Measurements from ENCODE around the gene SPI1. TPM values are rescaled to one million over a fixed set of nuclear protein-coding genes. Genes with fewer than 3 reads are reported as not detected.

SPI1 gene
- total and polyA plus RNA-seq, 4 experiments from 2014 or later, result 0.28 to 5.0 (median 4.8) TPM; not detected in 1

GRCh38 chr11:47392546-47393162, 14.3 kb upstream of the SPI1 start:
- Histone ChIP-seq H3K4me1 (ENCODE audit: insufficient read depth, low read length) (peaks cover 62% of the 10 kb centered on the region), H3K9me3 (ENCODE audit: control insufficient read depth in 1 of 2, low read length in 2 of 2) (no peaks in the 10 kb centered on the region), H3K4me3 (ENCODE audit: low read length in 2 of 2) (no peak overlapping the region), H3K36me3 (ENCODE audit: insufficient read depth, low read length) (no peaks in the 10 kb centered on the region), H3K27me3 (ENCODE audit: insufficient read depth, low read length) (no peaks in the 10 kb centered on the region), H3K27ac (ENCODE audit: low read depth, low read length) (no peak overlapping the region)
- Mint-ChIP-seq H3K27me3 (no peaks in the 10 kb centered on the region), H3K9me3 (peaks cover 0 to 2% (median 0%) of the 10 kb centered on the region in 8 donors), H3K27ac (peak overlapping the region in 1 of 7 donors; percentile 47), H3K36me3 (no peaks in the 10 kb centered on the region), H3K4me3 (no peak overlapping the region), H3K4me1 (peaks cover 18 to 73% (median 43%) of the 10 kb centered on the region in 4 donors)
- DNase-seq, result no peak
- CTCF ChIA-PET (ENCODE audit: partially characterized antibody), result interaction anchor here (1.0 to 9.6 kb wide), 7 partner anchors 9 to 62 kb away, joined by 3 to 116 read pairs (median 4); partner anchors contain the start of gene SLC39A13
- POLR2A ChIA-PET (ENCODE audit: partially characterized antibody), result interaction anchor here (0.6 to 6.8 kb wide), 4 partner anchors 16 to 193 kb away, joined by 3 to 86 read pairs (median 5); partner anchors contain the start of genes DDB2 and SLC39A13
- intact Hi-C loops (cut with micrococcal nuclease), result no loop called here

GRCh38 chr11:47391711-47392432, 13.5 kb upstream of the SPI1 start:
- no peaks in the 10 kb centered on the region for H3K27me3 Mint-ChIP-seq
- CTCF ChIA-PET (ENCODE audit: partially characterized antibody), result interaction anchor here (0.7 to 9.6 kb wide), 6 partner anchors 9 to 251 kb away, joined by 3 to 116 read pairs (median 4); partner anchors contain the start of gene SLC39A13
- peak overlapping the region in 2 of 7 donors; percentile 68 for H3K27ac Mint-ChIP-seq
- Histone ChIP-seq H3K4me1 (ENCODE audit: insufficient read depth, low read length) (peaks cover 62% of the 10 kb centered on the region), H3K4me3 (ENCODE audit: low read length in 2 of 2) (no peak overlapping the region), H3K9me3 (ENCODE audit: control insufficient read depth in 1 of 2, low read length in 2 of 2) (no peaks in the 10 kb centered on the region), H3K27me3 (ENCODE audit: insufficient read depth, low read length) (no peaks in the 10 kb centered on the region), H3K36me3 (ENCODE audit: insufficient read depth, low read length) (no peaks in the 10 kb centered on the region), H3K27ac (ENCODE audit: low read depth, low read length) (no peak overlapping the region)
- DNase-seq, result no peak
- peaks cover 0 to 2% (median 0%) of the 10 kb centered on the region in 8 donors for H3K9me3 Mint-ChIP-seq
- H3K4me1 Mint-ChIP-seq, result peaks cover 16 to 69% (median 39%) of the 10 kb centered on the region in 4 donors
- POLR2A ChIA-PET (ENCODE audit: partially characterized antibody), result interaction anchor here (0.6 to 6.8 kb wide), 5 partner anchors 17 to 245 kb away, joined by 3 to 86 read pairs (median 3); partner anchors contain the start of genes DDB2 and SLC39A13
- H3K4me3 Mint-ChIP-seq, result peak overlapping the region in 1 of 8 donors; percentile 30
- intact Hi-C loops (cut with micrococcal nuclease), result no loop called here
- H3K36me3 Mint-ChIP-seq, result no peaks in the 10 kb centered on the region

GRCh38 chr11:47391077-47391583, 12.8 kb upstream of the SPI1 start:
- CTCF ChIA-PET (ENCODE audit: partially characterized antibody), result interaction anchor here (1.5 to 9.6 kb wide), 3 partner anchors 8 to 20 kb away, joined by 3 to 116 read pairs (median 70); partner anchors contain the start of gene SLC39A13
- no peaks in the 10 kb centered on the region for H3K27me3 Mint-ChIP-seq
- Histone ChIP-seq H3K9me3 (ENCODE audit: control insufficient read depth in 1 of 2, low read length in 2 of 2) (no peaks in the 10 kb centered on the region), H3K4me1 (ENCODE audit: insufficient read depth, low read length) (peaks cover 60% of the 10 kb centered on the region), H3K27ac (ENCODE audit: low read depth, low read length) (no peak overlapping the region), H3K27me3 (ENCODE audit: insufficient read depth, low read length) (no peaks in the 10 kb centered on the region), H3K4me3 (ENCODE audit: low read length in 2 of 2) (no peak overlapping the region), H3K36me3 (ENCODE audit: insufficient read depth, low read length) (no peaks in the 10 kb centered on the region)
- peaks cover 0 to 2% (median 0%) of the 10 kb centered on the region in 8 donors for H3K9me3 Mint-ChIP-seq
- peaks cover 16 to 69% (median 39%) of the 10 kb centered on the region in 4 donors for H3K4me1 Mint-ChIP-seq
- no peaks in the 10 kb centered on the region for H3K36me3 Mint-ChIP-seq
- POLR2A ChIA-PET (ENCODE audit: partially characterized antibody), result interaction anchor here (3.6 to 6.8 kb wide), 2 partner anchors 9 to 18 kb away, joined by 31 to 86 read pairs; partner anchors contain the start of gene SLC39A13
- peak overlapping the region in 4 of 7 donors; percentile 29 to 68 (median 54) for H3K27ac Mint-ChIP-seq
- peak overlapping the region in 1 of 8 donors; percentile 39 for H3K4me3 Mint-ChIP-seq
- intact Hi-C loops (cut with micrococcal nuclease), result no loop called here
- no peak for DNase-seq

- intact Hi-C loops (cut with micrococcal nuclease), result no loop called here
- Mint-ChIP-seq H3K4me1 (peaks cover 15 to 64% (median 33%) of the 10 kb centered on the region in 4 donors), H3K9me3 (peaks cover 0 to 2% (median 0%) of the 10 kb centered on the region in 8 donors), H3K27ac (peak overlapping the region in 2 of 7 donors; percentile 52 to 56), H3K36me3 (no peaks in the 10 kb centered on the region), H3K27me3 (no peaks in the 10 kb centered on the region), H3K4me3 (peak overlapping the region in 1 of 8 donors; percentile 12)
- Histone ChIP-seq H3K9me3 (ENCODE audit: control insufficient read depth in 1 of 2, low read length in 2 of 2) (no peaks in the 10 kb centered on the region), H3K4me3 (ENCODE audit: low read length in 2 of 2) (no peak overlapping the region), H3K4me1 (ENCODE audit: insufficient read depth, low read length) (peaks cover 52% of the 10 kb centered on the region), H3K27me3 (ENCODE audit: insufficient read depth, low read length) (no peaks in the 10 kb centered on the region), H3K27ac (ENCODE audit: low read depth, low read length) (no peak overlapping the region), H3K36me3 (ENCODE audit: insufficient read depth, low read length) (no peaks in the 10 kb centered on the region)
- POLR2A ChIA-PET (ENCODE audit: partially characterized antibody), result interaction anchor here (1.3 to 6.8 kb wide), 3 partner anchors 9 to 18 kb away, joined by 7 to 86 read pairs (median 31); partner anchors contain the start of gene SLC39A13
- CTCF ChIA-PET (ENCODE audit: partially characterized antibody), result interaction anchor here (8.8 to 9.6 kb wide), 2 partner anchors 17 to 20 kb away, joined by 70 to 116 read pairs; partner anchors contain the start of gene SLC39A13
- DNase-seq, result no peak
Observed at GRCh38 chr11:47390422-47390760, 12.0 kb upstream of the SPI1 start.

- Mint-ChIP-seq H3K36me3 (no peaks in the 10 kb centered on the region), H3K9me3 (peaks cover 0 to 2% (median 0%) of the 10 kb centered on the region in 8 donors), H3K4me3 (peak overlapping the region in 6 of 8 donors; percentile 15 to 62 (median 52)), H3K4me1 (peaks cover 14 to 58% (median 30%) of the 10 kb centered on the region in 4 donors), H3K27ac (peak overlapping the region in 3 of 7 donors; percentile 51 to 75 (median 56)), H3K27me3 (no peaks in the 10 kb centered on the region)
- peaks cover 46% of the 10 kb centered on the region for H3K4me1 ChIP-seq (ENCODE audit: insufficient read depth, low read length)
- intact Hi-C loops (cut with micrococcal nuclease), result no loop called here
- POLR2A ChIA-PET (ENCODE audit: partially characterized antibody), result interaction anchor here (1.3 to 6.8 kb wide), 3 partner anchors 10 to 19 kb away, joined by 7 to 86 read pairs (median 31); partner anchors contain the start of gene SLC39A13
- no peaks in the 10 kb centered on the region for H3K9me3 ChIP-seq (ENCODE audit: control insufficient read depth in 1 of 2, low read length in 2 of 2)
- no peaks in the 10 kb centered on the region for H3K36me3 ChIP-seq (ENCODE audit: insufficient read depth, low read length)
- no peak for DNase-seq
- no peaks in the 10 kb centered on the region for H3K27me3 ChIP-seq (ENCODE audit: insufficient read depth, low read length)
- CTCF ChIA-PET (ENCODE audit: partially characterized antibody), result interaction anchor here (8.8 to 9.6 kb wide), 2 partner anchors 17 to 21 kb away, joined by 70 to 116 read pairs; partner anchors contain the start of gene SLC39A13
- H3K4me3 ChIP-seq (ENCODE audit: low read length in 2 of 2), result no peak overlapping the region
- H3K27ac ChIP-seq (ENCODE audit: low read depth, low read length), result no peak overlapping the region
Observed at GRCh38 chr11:47389577-47390421, 11.5 kb upstream of the SPI1 start.
